ENCODE measurements around the gene WNT9B. TPM values are rescaled to one million over a fixed set of nuclear protein-coding genes. Genes with fewer than 3 reads are reported as not detected.

The WNT9B gene
- total and polyA plus RNA-seq, 2 of the 13 experiments (the other 11 are each of a cell fraction or from before 2014, with no cell fraction given), result not detected

DNA sequence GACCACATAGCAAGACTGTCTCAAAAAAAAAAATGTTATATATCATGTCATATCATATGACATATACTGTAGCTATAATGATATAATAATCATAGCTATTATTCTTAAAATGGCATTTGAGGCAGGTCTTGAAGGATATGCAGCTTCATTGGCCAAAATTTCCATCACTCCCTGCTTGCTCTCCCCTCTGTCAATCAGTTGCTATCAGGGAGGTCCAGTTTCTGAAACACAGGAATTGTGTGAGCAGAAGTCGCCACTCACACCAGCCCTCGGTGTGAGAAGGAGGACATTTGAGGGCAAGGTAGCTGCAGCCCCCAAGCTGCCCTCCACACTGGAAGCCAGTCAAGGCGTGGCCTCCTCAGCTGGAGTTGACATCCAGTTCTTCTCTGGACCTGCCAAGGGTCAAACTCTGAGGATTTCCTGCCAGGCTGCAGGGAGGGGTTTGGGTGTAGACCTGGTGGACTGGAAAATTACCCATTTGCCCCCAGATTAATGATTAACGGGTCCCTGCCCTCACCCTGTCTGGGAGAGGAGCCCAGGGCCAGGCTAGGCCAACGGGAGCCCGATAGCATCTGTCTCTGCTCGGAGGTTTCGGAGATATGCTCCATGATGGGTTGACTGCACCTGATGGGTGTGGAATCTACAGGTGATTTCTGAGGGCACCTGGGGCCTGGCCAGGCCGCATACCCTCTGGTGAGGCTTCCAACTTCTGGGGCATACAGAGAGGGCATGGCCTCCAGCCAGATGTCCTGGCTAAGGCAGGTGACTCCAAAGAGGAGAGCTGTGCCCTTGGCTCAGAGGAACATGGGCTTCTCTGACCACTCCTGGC lies 18.8 kb downstream of the WNT9B start (continued):
- TF ChIP-seq SMARCC2 (IDR thresholded peaks at IDR 0.05), result no peak
- no peak for TF ChIP-seq ZIK1 (CRISPR knock-in tag; IDR thresholded peaks at IDR 0.05; ENCODE audit: borderline replicate concordance, low read depth)
- TF ChIP-seq SMC3 (IDR thresholded peaks at IDR 0.05; ENCODE audit: low read length), result no peak
- TF ChIP-seq, protein P1, sequence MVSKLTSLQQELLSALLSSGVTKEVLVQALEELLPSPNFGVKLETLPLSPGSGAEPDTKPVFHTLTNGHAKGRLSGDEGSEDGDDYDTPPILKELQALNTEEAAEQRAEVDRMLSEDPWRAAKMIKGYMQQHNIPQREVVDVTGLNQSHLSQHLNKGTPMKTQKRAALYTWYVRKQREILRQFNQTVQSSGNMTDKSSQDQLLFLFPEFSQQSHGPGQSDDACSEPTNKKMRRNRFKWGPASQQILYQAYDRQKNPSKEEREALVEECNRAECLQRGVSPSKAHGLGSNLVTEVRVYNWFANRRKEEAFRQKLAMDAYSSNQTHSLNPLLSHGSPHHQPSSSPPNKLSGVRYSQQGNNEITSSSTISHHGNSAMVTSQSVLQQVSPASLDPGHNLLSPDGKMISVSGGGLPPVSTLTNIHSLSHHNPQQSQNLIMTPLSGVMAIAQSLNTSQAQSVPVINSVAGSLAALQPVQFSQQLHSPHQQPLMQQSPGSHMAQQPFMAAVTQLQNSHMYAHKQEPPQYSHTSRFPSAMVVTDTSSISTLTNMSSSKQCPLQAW (CRISPR knock-in tag; IDR thresholded peaks at IDR 0.05), result peak; percentile 100
- TF ChIP-seq ZBTB3 (CRISPR knock-in tag; IDR thresholded peaks at IDR 0.05; ENCODE audit: borderline replicate concordance, low read depth), result 0 out of 2 replicates have a peak, but pooled peaks have one; percentile 37
- TF ChIP-seq FOSL2 (CRISPR knock-in tag; IDR thresholded peaks at IDR 0.05), result 0 out of 2 replicates have a peak, but pooled peaks have one; percentile 9
- TF ChIP-seq GLI4 (CRISPR knock-in tag; IDR thresholded peaks at IDR 0.05; ENCODE audit: borderline replicate concordance), result no peak
- TF ChIP-seq, protein P2, sequence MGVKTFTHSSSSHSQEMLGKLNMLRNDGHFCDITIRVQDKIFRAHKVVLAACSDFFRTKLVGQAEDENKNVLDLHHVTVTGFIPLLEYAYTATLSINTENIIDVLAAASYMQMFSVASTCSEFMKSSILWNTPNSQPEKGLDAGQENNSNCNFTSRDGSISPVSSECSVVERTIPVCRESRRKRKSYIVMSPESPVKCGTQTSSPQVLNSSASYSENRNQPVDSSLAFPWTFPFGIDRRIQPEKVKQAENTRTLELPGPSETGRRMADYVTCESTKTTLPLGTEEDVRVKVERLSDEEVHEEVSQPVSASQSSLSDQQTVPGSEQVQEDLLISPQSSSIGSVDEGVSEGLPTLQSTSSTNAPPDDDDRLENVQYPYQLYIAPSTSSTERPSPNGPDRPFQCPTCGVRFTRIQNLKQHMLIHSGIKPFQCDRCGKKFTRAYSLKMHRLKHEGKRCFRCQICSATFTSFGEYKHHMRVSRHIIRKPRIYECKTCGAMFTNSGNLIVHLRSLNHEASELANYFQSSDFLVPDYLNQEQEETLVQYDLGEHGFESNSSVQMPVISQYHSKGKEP (CRISPR knock-in tag; IDR thresholded peaks at IDR 0.05), result no peak
- TF ChIP-seq, protein P3, sequence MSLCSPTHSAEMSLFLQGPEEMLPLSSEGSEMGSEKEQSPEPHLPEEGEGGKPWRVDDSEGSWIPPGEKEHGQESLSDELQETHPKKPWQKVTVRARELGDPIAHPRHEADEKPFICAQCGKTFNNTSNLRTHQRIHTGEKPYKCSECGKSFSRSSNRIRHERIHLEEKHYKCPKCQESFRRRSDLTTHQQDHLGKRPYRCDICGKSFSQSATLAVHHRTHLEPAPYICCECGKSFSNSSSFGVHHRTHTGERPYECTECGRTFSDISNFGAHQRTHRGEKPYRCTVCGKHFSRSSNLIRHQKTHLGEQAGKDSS (CRISPR knock-in tag; IDR thresholded peaks at IDR 0.05; ENCODE audit: borderline replicate concordance, low read depth), result no peak
- TF ChIP-seq ZBTB4 (CRISPR knock-in tag; IDR thresholded peaks at IDR 0.05; ENCODE audit: borderline replicate concordance), result no peak
- no peak for TF ChIP-seq GPBP1L1 (CRISPR knock-in tag; IDR thresholded peaks at IDR 0.05)
- TF ChIP-seq FIP1L1 (IDR thresholded peaks at IDR 0.05; ENCODE audit: borderline replicate concordance, insufficient read depth, low read depth, low read length), result no peak
- no peak for TF ChIP-seq GATA4 (IDR thresholded peaks at IDR 0.05; ENCODE audit: borderline replicate concordance, low read depth)
- no peak for TF ChIP-seq TMF1 (CRISPR knock-in tag; IDR thresholded peaks at IDR 0.05; ENCODE audit: low read depth)
- no peak for TF ChIP-seq TAF15 (IDR thresholded peaks at IDR 0.05; ENCODE audit: low read depth, low read length, poor library complexity, severe bottlenecking)
- no peak for TF ChIP-seq ZNF513 (CRISPR knock-in tag; conservative IDR thresholded peaks at IDR 0.05)
- TF ChIP-seq TBX2 (CRISPR knock-in tag; IDR thresholded peaks at IDR 0.05; ENCODE audit: borderline replicate concordance), result peak; percentile 66
